Dermis blood vessel endothelial cell (primary cell): ENCODE measurements around the gene ANKRD65. TPM values are rescaled to one million over a fixed set of nuclear protein-coding genes. Genes with fewer than 3 reads are reported as not detected.
"Not testable (repeated sequence)": the region's sequence is repeated elsewhere in the genome, so short reads cannot be mapped to it uniquely, and the experiment has no call there.

Experiments
- DNase-seq: peaks from one replicate; pipeline ENCODE4 v3.0.0; 2010
- total RNA-seq: library from RNA; depleted of rRNA; stranded (reverse); fragments of >200 nt; gene quantifications from 2 replicates; pipeline ENCODE4 v1.2.3, GENCODE V29; 2014

The ANKRD65 gene
- total RNA-seq, 1 donor from 2014 or later, result 0.51 TPM

GRCh38 chr1:1393428-1393827 is 27.6 kb downstream of the ANKRD65 start:
- DNase-seq, result no peak

- no peak for DNase-seq
These were observed 28.1 kb downstream of the ANKRD65 start for GRCh38 chr1:1393014-1393413.

- DNase-seq, result no peak
These were observed 29.9 kb downstream of the ANKRD65 start for GRCh38 chr1:1391225-1391624.

- DNase-seq, result no peak
These were observed 30.4 kb downstream of the ANKRD65 start for GRCh38 chr1:1390675-1391074.

GRCh38 chr1:1388078-1388472 is 33.0 kb downstream of the ANKRD65 start:
- no peak for DNase-seq

GRCh38 chr1:1387098-1388077 is 33.7 kb downstream of the ANKRD65 start:
- no peak for DNase-seq

- no peak for DNase-seq
These were observed 35.1 kb downstream of the ANKRD65 start for GRCh38 chr1:1385931-1386330.

GRCh38 chr1:1385339-1385738 is 35.7 kb downstream of the ANKRD65 start:
- DNase-seq, result not testable (repeated sequence)

GRCh38 chr1:1381294-1381693 is 39.8 kb downstream of the ANKRD65 start:
- DNase-seq, result no peak

GRCh38 chr1:1380860-1381259 is 40.2 kb downstream of the ANKRD65 start:
- DNase-seq, result no peak

GRCh38 chr1:1377540-1378205 is 43.4 kb downstream of the ANKRD65 start:
- DNase-seq, result no peak

- no peak for DNase-seq
These were observed 44.4 kb downstream of the ANKRD65 start for GRCh38 chr1:1376551-1377226.

- DNase-seq, result peak; percentile 100
These were observed 46.0 kb downstream of the ANKRD65 start, which contains the start of gene AURKAIP1 for GRCh38 chr1:1374929-1375662. TSS of gene AURKAIP1 (minus strand) at chr1:1375207. CDS start at chr1:1374756, 451 bp downstream.

- DNase-seq, result peak; percentile 32
These were observed 46.5 kb downstream of the ANKRD65 start for GRCh38 chr1:1374589-1374928.

- DNase-seq, result peak; percentile 25
These were observed 47.1 kb downstream of the ANKRD65 start for GRCh38 chr1:1373815-1374588.

- no peak for DNase-seq
These were observed 47.8 kb downstream of the ANKRD65 start for GRCh38 chr1:1373051-1373814.

GRCh38 chr1:1371746-1372711 is 49.0 kb downstream of the ANKRD65 start:
- peak; percentile 77 for DNase-seq

- DNase-seq, result no peak
These were observed 49.7 kb downstream of the ANKRD65 start for GRCh38 chr1:1371364-1371745.

GRCh38 chr1:1370771-1371300 is 50.2 kb downstream of the ANKRD65 start:
- DNase-seq, result no peak
